SU-DHL-6 (cell line): Measurements from ENCODE around the gene FCAMR.

Experiments used
- H2AFZ ChIP-seq: fragments of 200-600 bp; sonication (generic); 2 replicates; pipeline ENCODE4 v1.6.1; 2014; ENCODE audit warnings: low read depth, mild to moderate bottlenecking, moderate library complexity, mixed read lengths, antibody characterized with exemption, low read length; ENCODE audit not compliant: severe bottlenecking
- H3F3A ChIP-seq: fragments of 200-600 bp; shearing (Covaris generic); 2 replicates; pipeline ENCODE4 v1.6.0; 2016; ENCODE audit warnings: antibody characterized with exemption, mild to moderate bottlenecking; ENCODE audit not compliant: insufficient read depth
- H3K27ac ChIP-seq: fragments of 200-600 bp; sonication (generic); 2 replicates; pipeline ENCODE4 v1.5.1; 2016; ENCODE audit warnings: low read depth, mild to moderate bottlenecking, low read length, moderate library complexity, mixed read lengths
- H3K27me3 ChIP-seq: fragments of 200-600 bp; sonication (generic), shearing (Covaris generic); 2 replicates; pipeline ENCODE4 v1.6.0; 2014; ENCODE audit warnings: mild to moderate bottlenecking, low read length
- H3K36me3 ChIP-seq: fragments of 200-600 bp; sonication (generic); 2 replicates; pipeline ENCODE4 v1.6.1; 2014; ENCODE audit warnings: mild to moderate bottlenecking, low read length, mixed read lengths
- H3K4me2 ChIP-seq: fragments of 300-600, 200-600 bp; shearing (Covaris generic), sonication (generic); 2 replicates; pipeline ENCODE4 v1.6.0; 2014; ENCODE audit warnings: low read length, low read depth, mild to moderate bottlenecking; ENCODE audit not compliant: poor library complexity, severe bottlenecking
- H3K4me3 ChIP-seq: fragments of 200-600 bp; sonication (generic); 2 replicates; pipeline ENCODE4 v1.5.1; 2014; ENCODE audit warnings: antibody characterized with exemption, low read length, mild to moderate bottlenecking, mixed read lengths; ENCODE audit not compliant: insufficient read depth, poor library complexity, severe bottlenecking
- H3K79me2 ChIP-seq: fragments of 200-600 bp; sonication (generic); 2 replicates; pipeline ENCODE4 v1.6.1; 2014; ENCODE audit warnings: mild to moderate bottlenecking, low read length, moderate library complexity; ENCODE audit not compliant: insufficient read depth
- H3K9ac ChIP-seq: fragments of 200-600 bp; sonication (generic); 2 replicates; pipeline ENCODE4 v1.7.0; 2014; ENCODE audit warnings: mild to moderate bottlenecking, low read length
- H3K9me2 ChIP-seq: fragments of 200-600 bp; sonication (generic); replicated peaks from 2 replicates; pipeline ENCODE4 v1.6.1; 2014; ENCODE audit warnings: low read length; ENCODE audit not compliant: insufficient read depth
- H3K9me3 ChIP-seq: fragments of 200-600 bp; sonication (generic); 2 replicates; pipeline ENCODE4 v1.6.1; 2014; ENCODE audit warnings: low read length, mixed read lengths; ENCODE audit not compliant: insufficient read depth
- H4K20me1 ChIP-seq: fragments of 200-600 bp; sonication (generic); 2 replicates; pipeline ENCODE4 v1.6.1; 2014; ENCODE audit warnings: low read depth, mild to moderate bottlenecking, antibody characterized with exemption, low read length, moderate library complexity, mixed read lengths
- CTCF ChIP-seq: fragments of 200-600 bp; sonication (generic); IDR thresholded peaks from one replicate; pipeline ENCODE4 v1.5.1; 2017; ENCODE audit warnings: antibody characterized with exemption, mild to moderate bottlenecking, low read length, moderate library complexity; ENCODE audit not compliant: insufficient read depth, poor library complexity, severe bottlenecking
- EZH2phosphoT487 ChIP-seq: fragments of 200-600 bp; sonication (generic), shearing (Covaris generic); conservative IDR thresholded peaks from 2 replicates; pipeline ENCODE4 v1.6.1; 2018; ENCODE audit warnings: mild to moderate bottlenecking, antibody characterized with exemption, low read length, moderate library complexity, mixed read lengths

Gene FCAMR

GRCh38 chr1:206954459-206955342 is 15.6 kb downstream of the FCAMR start:
- Histone ChIP-seq H3K36me3 (no peaks in the 10 kb centered on the region), H3K9me3 (no peaks in the 10 kb centered on the region), H3K4me3 (no peak overlapping the region), H4K20me1 (no peaks in the 10 kb centered on the region), H3K27ac (no peak overlapping the region), H3K9ac (no peak overlapping the region), H2AFZ (no peak overlapping the region), H3K79me2 (no peaks in the 10 kb centered on the region), H3F3A (no peaks in the 10 kb centered on the region), H3K9me2 (no peaks in the 10 kb centered on the region), H3K27me3 (no peaks in the 10 kb centered on the region), H3K4me2 (no peak overlapping the region)
- TF ChIP-seq CTCF = no peak
- no peak for TF ChIP-seq EZH2phosphoT487

GRCh38 chr1:206953626-206954025 is 16.6 kb downstream of the FCAMR start:
- no peaks in the 10 kb centered on the region for H3K27me3 ChIP-seq
- H2AFZ ChIP-seq = no peak overlapping the region
- H3K9me3 ChIP-seq = no peaks in the 10 kb centered on the region
- H3K4me3 ChIP-seq = no peak overlapping the region
- no peaks in the 10 kb centered on the region for H3K36me3 ChIP-seq
- H3K9me2 ChIP-seq = no peaks in the 10 kb centered on the region
- H3K27ac ChIP-seq = no peak overlapping the region
- H3F3A ChIP-seq = no peaks in the 10 kb centered on the region
- H4K20me1 ChIP-seq = no peaks in the 10 kb centered on the region
- H3K4me2 ChIP-seq = no peak overlapping the region
- TF ChIP-seq EZH2phosphoT487 (no peak), CTCF (no peak)
- H3K9ac ChIP-seq = no peak overlapping the region
- no peaks in the 10 kb centered on the region for H3K79me2 ChIP-seq

- H3F3A ChIP-seq = no peaks in the 10 kb centered on the region
- no peaks in the 10 kb centered on the region for H3K9me3 ChIP-seq
- no peak overlapping the region for H3K4me3 ChIP-seq
- H4K20me1 ChIP-seq = no peaks in the 10 kb centered on the region
- no peaks in the 10 kb centered on the region for H3K79me2 ChIP-seq
- no peak overlapping the region for H2AFZ ChIP-seq
- no peaks in the 10 kb centered on the region for H3K9me2 ChIP-seq
- TF ChIP-seq CTCF (no peak), EZH2phosphoT487 (no peak)
- H3K27me3 ChIP-seq = no peaks in the 10 kb centered on the region
- H3K9ac ChIP-seq = no peak overlapping the region
- no peaks in the 10 kb centered on the region for H3K36me3 ChIP-seq
- no peak overlapping the region for H3K27ac ChIP-seq
- no peak overlapping the region for H3K4me2 ChIP-seq
These were observed 17.1 kb downstream of the FCAMR start for GRCh38 chr1:206953126-206953525.
